Ishikawa (cell line): ENCODE measurements around the gene FSD1L.
A peak's percentile ranks its signal among the peaks of the same experiment; 100 is the strongest.

Experiments used
- CEBPB ChIP-seq: IDR thresholded peaks from 2 replicates; pipeline ENCODE4 v1.6.1; 2012
- CREB1 ChIP-seq: IDR thresholded peaks from 2 replicates; pipeline ENCODE4 v1.6.1; 2012; ENCODE audit warnings: low read depth
- EGR1 ChIP-seq: IDR thresholded peaks from 2 replicates; pipeline ENCODE4 v1.6.1; 2012
- EP300 ChIP-seq: IDR thresholded peaks from 2 replicates; pipeline ENCODE4 v1.6.1; 2012; ENCODE audit warnings: borderline replicate concordance
- FOXM1 ChIP-seq: IDR thresholded peaks from 2 replicates; pipeline ENCODE4 v1.6.1; 2012; ENCODE audit warnings: low read depth, borderline replicate concordance
- MAX ChIP-seq: IDR thresholded peaks from 2 replicates; pipeline ENCODE4 v1.6.1; 2012
- NFIC ChIP-seq: IDR thresholded peaks from 2 replicates; pipeline ENCODE4 v1.6.1; 2012
- RAD21 ChIP-seq: IDR thresholded peaks from 2 replicates; pipeline ENCODE4 v1.6.1; 2012; ENCODE audit warnings: low read depth
- TAF1 ChIP-seq: IDR thresholded peaks from 2 replicates; pipeline ENCODE4 v1.6.1; 2012; ENCODE audit warnings: low read depth, mild to moderate bottlenecking
- TCF12 ChIP-seq: IDR thresholded peaks from 2 replicates; pipeline ENCODE4 v1.6.1; 2012; ENCODE audit warnings: low read depth
- TEAD4 ChIP-seq: IDR thresholded peaks from 2 replicates; pipeline ENCODE4 v1.6.1; 2012
- YY1 ChIP-seq: IDR thresholded peaks from 2 replicates; pipeline ENCODE4 v1.6.1; 2012; ENCODE audit warnings: low read depth
- ZBTB7A ChIP-seq: IDR thresholded peaks from 2 replicates; pipeline ENCODE4 v1.6.1; 2012; ENCODE audit warnings: low read depth
- TF ChIP-seq, protein P1 (sequence below): IDR thresholded peaks from 2 replicates; pipeline ENCODE4 v1.6.1; 2012; ENCODE audit warnings: low read depth, mild to moderate bottlenecking
- TF ChIP-seq, protein P2 (sequence below): IDR thresholded peaks from 2 replicates; pipeline ENCODE4 v1.6.1; 2012

Gene FSD1L

GRCh38 chr9:105414947-105415661 is 32.7 kb upstream of the FSD1L start:
- TF ChIP-seq TEAD4 = no peak
- no peak for TF ChIP-seq FOXM1
- peak; percentile 96 for TF ChIP-seq RAD21

GRCh38 chr9:105415662-105415980 is 32.2 kb upstream of the FSD1L start:
- TF ChIP-seq ZBTB7A (no peak), TAF1 (no peak), CEBPB (no peak), YY1 (no peak), RAD21 (no peak), TCF12 (no peak), CREB1 (no peak), FOXM1 (no peak), MAX (no peak), NFIC (no peak), TEAD4 (no peak)
- TF ChIP-seq, protein P1, sequence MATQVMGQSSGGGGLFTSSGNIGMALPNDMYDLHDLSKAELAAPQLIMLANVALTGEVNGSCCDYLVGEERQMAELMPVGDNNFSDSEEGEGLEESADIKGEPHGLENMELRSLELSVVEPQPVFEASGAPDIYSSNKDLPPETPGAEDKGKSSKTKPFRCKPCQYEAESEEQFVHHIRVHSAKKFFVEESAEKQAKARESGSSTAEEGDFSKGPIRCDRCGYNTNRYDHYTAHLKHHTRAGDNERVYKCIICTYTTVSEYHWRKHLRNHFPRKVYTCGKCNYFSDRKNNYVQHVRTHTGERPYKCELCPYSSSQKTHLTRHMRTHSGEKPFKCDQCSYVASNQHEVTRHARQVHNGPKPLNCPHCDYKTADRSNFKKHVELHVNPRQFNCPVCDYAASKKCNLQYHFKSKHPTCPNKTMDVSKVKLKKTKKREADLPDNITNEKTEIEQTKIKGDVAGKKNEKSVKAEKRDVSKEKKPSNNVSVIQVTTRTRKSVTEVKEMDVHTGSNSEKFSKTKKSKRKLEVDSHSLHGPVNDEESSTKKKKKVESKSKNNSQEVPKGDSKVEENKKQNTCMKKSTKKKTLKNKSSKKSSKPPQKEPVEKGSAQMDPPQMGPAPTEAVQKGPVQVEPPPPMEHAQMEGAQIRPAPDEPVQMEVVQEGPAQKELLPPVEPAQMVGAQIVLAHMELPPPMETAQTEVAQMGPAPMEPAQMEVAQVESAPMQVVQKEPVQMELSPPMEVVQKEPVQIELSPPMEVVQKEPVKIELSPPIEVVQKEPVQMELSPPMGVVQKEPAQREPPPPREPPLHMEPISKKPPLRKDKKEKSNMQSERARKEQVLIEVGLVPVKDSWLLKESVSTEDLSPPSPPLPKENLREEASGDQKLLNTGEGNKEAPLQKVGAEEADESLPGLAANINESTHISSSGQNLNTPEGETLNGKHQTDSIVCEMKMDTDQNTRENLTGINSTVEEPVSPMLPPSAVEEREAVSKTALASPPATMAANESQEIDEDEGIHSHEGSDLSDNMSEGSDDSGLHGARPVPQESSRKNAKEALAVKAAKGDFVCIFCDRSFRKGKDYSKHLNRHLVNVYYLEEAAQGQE = no peak
- TF ChIP-seq, protein P2, sequence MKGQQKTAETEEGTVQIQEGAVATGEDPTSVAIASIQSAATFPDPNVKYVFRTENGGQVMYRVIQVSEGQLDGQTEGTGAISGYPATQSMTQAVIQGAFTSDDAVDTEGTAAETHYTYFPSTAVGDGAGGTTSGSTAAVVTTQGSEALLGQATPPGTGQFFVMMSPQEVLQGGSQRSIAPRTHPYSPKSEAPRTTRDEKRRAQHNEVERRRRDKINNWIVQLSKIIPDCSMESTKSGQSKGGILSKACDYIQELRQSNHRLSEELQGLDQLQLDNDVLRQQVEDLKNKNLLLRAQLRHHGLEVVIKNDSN = no peak

GRCh38 chr9:105416840-105417239 is 31.0 kb upstream of the FSD1L start:
- TF ChIP-seq EGR1 (no peak), TEAD4 (no peak), MAX (no peak), ZBTB7A (no peak), FOXM1 (no peak), NFIC (no peak), RAD21 (no peak), CREB1 (no peak), EP300 (no peak), TAF1 (no peak), TCF12 (no peak), YY1 (no peak), CEBPB (no peak)
- TF ChIP-seq, protein P2 = no peak
- TF ChIP-seq, protein P1 = no peak

GRCh38 chr9:105418588-105419500 is 29.0 kb upstream of the FSD1L start:
- TF ChIP-seq, protein P1 = no peak
- TF ChIP-seq EGR1 (no peak), NFIC (no peak), EP300 (no peak), TCF12 (no peak), RAD21 (no peak), CREB1 (no peak), TAF1 (no peak), YY1 (no peak), FOXM1 (no peak), ZBTB7A (no peak), MAX (no peak), CEBPB (no peak), TEAD4 (no peak)
- TF ChIP-seq, protein P2 = no peak
